ENCODE measurements around the gene CELF4.

DNA sequence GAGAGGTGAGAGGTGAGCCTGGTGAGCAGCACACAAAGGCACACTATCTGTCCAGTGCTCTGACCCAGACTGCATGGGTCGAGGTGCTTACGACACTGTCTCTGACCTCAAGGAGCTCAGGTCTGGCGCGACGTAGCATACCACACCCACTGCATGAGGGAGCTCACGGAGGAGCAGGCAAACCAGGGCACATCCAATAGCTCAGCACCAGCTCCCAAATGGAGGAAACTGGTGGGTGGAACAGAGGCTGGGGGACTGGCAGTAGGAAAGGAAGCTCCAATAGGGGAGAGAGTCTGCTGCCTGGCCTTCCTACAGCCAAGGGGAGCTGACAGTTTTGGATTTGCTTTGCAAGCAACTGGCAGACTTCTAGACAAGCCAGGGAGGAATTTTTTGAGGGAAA is 36.3 kb downstream of the CELF4 start:
- TF ChIP-seq POLR2A (IDR thresholded peaks at IDR 0.05; ENCODE audit: low read depth, low read length), result no peak
- TF ChIP-seq, protein P1, sequence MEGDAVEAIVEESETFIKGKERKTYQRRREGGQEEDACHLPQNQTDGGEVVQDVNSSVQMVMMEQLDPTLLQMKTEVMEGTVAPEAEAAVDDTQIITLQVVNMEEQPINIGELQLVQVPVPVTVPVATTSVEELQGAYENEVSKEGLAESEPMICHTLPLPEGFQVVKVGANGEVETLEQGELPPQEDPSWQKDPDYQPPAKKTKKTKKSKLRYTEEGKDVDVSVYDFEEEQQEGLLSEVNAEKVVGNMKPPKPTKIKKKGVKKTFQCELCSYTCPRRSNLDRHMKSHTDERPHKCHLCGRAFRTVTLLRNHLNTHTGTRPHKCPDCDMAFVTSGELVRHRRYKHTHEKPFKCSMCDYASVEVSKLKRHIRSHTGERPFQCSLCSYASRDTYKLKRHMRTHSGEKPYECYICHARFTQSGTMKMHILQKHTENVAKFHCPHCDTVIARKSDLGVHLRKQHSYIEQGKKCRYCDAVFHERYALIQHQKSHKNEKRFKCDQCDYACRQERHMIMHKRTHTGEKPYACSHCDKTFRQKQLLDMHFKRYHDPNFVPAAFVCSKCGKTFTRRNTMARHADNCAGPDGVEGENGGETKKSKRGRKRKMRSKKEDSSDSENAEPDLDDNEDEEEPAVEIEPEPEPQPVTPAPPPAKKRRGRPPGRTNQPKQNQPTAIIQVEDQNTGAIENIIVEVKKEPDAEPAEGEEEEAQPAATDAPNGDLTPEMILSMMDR (IDR thresholded peaks at IDR 0.05; ENCODE audit: extremely low read depth in 1 of 2, insufficient read depth in 1 of 2, low read depth in 1 of 2, low read length in 2 of 2), result no peak
- TF ChIP-seq EZH2 (IDR thresholded peaks at IDR 0.05; ENCODE audit: borderline replicate concordance, low read depth, low read length, severe bottlenecking), result no peak
